Measurements from ENCODE around the gene PCDHB8.
"Not testable (repeated sequence)": the region's sequence is repeated elsewhere in the genome, so short reads cannot be mapped to it uniquely, and the experiment has no call there.

PCDHB8 gene

DNA sequence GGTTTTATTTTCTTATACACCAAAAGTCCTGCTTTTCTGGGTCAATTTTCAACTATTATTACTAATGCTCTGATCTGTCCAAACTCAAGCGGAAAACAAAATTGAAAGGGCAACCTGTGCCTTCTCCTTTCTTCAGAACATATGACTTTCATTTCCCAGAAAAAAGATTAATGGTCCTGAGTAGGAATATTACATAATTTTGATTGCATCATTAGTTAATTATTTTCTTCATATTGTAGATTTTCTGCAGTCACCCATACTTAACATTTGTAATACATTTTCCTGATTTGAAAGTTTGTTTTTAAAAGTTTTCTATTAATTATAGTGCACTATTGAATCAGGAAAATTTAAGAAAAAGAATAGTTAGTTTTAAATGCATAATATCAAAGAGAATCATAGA is 1.7 kb upstream of the PCDHB8 start:
- intact Hi-C loops (cut with DNase I; ENCODE audit: low total_unique reads), result no loop called here
- DNase-seq, result no peak
- Histone ChIP-seq H3K4me3 (no peak overlapping the region), H3K27me3 (peaks cover 3 to 10% of the 10 kb centered on the region in 2 donors), H3K4me1 (no peaks in the 10 kb centered on the region), H3K36me3 (peaks cover 0 to 14% (median 13%) of the 10 kb centered on the region in 3 donors), H3K9me3 (peaks cover 4 to 73% (median 61%) of the 10 kb centered on the region in 3 donors), H3K27ac (no peak overlapping the region)
- TF ChIP-seq CTCF (IDR thresholded peaks at IDR 0.05), result no peak

- DNase-seq; H3K4me3 ChIP-seq; H3K4me1 ChIP-seq; H3K27ac ChIP-seq; intact Hi-C loops (cut with DNase I; ENCODE audit: low total_unique reads): not testable (repeated sequence)
- Histone ChIP-seq H3K27me3 (peaks cover 3 to 10% of the 10 kb centered on the region in 2 donors), H3K36me3 (peaks cover 0 to 22% (median 19%) of the 10 kb centered on the region in 3 donors), H3K9me3 (peaks cover 4 to 77% (median 72%) of the 10 kb centered on the region in 3 donors)
Measured at GRCh38 chr5:141179371-141179770, 1.8 kb downstream of the PCDHB8 start.

DNA sequence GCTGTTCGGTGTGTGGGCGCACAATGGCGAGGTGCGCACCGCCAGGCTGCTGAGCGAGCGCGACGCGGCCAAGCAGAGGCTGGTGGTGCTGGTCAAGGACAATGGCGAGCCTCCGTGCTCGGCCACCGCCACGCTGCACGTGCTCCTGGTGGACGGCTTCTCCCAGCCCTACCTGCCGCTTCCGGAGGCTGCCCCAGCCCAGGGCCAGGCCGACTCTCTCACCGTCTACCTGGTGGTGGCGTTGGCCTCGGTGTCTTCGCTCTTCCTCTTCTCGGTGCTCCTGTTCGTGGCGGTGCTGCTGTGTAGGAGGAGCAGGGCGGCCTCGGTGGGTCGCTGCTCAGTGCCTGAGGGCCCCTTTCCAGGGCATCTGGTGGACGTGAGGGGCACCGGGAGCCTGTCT is 2.3 kb downstream of the PCDHB8 start:
- H3K9me3 ChIP-seq, result peaks cover 4 to 77% (median 72%) of the 10 kb centered on the region in 3 donors

DNA sequence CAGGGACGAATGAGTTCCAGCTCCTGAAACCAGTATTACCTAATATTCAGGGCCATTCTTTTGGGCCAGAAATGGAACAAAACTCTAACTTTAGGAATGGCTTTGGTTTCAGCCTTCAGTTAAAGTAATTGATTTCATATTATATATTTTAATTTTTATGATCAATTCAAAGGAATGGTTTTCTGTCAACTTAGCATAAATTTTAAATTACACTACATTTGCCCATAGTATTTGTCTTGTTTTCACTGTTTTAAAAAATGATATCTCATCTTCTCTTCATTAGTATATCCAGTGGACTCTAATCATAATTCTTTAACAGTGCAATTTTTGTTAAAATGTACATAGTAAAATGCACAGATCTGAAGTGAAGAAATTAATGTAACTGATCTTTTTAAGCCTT is 2.7 kb downstream of the PCDHB8 start:
- Histone ChIP-seq H3K4me3 (no peak overlapping the region), H3K9me3 (peaks cover 4 to 75% (median 68%) of the 10 kb centered on the region in 3 donors), H3K4me1 (no peaks in the 10 kb centered on the region), H3K36me3 (peaks cover 0 to 18% (median 13%) of the 10 kb centered on the region in 3 donors), H3K27me3 (peaks cover 0 to 7% of the 10 kb centered on the region in 2 donors), H3K27ac (no peak overlapping the region)
- intact Hi-C loops (cut with DNase I; ENCODE audit: low total_unique reads), result no loop called here
- DNase-seq, result no peak
- TF ChIP-seq CTCF (IDR thresholded peaks at IDR 0.05), result no peak

More for the DNA sequence above, 2.3 kb downstream of the PCDHB8 start:
- H3K27me3 ChIP-seq; H3K4me1 ChIP-seq; DNase-seq; H3K27ac ChIP-seq; H3K4me3 ChIP-seq; intact Hi-C loops (cut with DNase I; ENCODE audit: low total_unique reads): not testable (repeated sequence)
- H3K36me3 ChIP-seq, result peaks cover 0 to 22% (median 13%) of the 10 kb centered on the region in 3 donors

DNA sequence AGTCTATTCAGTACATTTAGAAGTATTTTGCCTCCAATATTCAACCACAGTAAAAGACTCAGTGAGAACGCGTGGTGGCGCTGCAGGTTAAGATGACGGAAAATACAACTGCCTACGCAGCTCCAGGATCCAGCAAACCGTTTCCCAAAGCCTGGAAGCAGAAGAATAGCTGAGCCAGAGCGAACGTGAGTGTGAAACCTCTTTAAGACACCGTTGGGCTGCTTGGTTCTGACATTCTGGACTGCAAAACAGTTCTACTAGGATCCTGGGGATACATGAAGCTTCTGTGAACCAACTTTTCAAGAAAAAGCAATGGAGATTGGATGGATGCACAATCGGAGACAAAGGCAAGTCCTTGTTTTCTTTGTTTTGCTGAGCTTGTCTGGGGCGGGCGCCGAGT is 4.7 kb downstream of the PCDHB8 start, which contains the start of gene PCDHB16:
Gene PCDHB16 (plus strand): TSS at position 140 of the 400 bp plus-strand sequence. CDS start 173 bp downstream, at position 313.
- H3K4me1 ChIP-seq, result no peaks in the 10 kb centered on the region
- H3K27ac ChIP-seq, result peak within 1 kb of the TSS; percentile 16 to 48
- peaks cover 0 to 15% (median 14%) of the 10 kb centered on the region in 3 donors for H3K36me3 ChIP-seq
- peak within 1 kb of the TSS; percentile 45 for H3K4me3 ChIP-seq
- peaks cover 12 to 73% (median 54%) of the 10 kb centered on the region in 3 donors for H3K9me3 ChIP-seq
- TF ChIP-seq CTCF (IDR thresholded peaks at IDR 0.05), result peak; percentile 27 to 29
- peaks cover 0 to 7% of the 10 kb centered on the region in 2 donors for H3K27me3 ChIP-seq
- no peak for DNase-seq
- intact Hi-C loops (cut with DNase I; ENCODE audit: low total_unique reads), result no loop called here

DNA sequence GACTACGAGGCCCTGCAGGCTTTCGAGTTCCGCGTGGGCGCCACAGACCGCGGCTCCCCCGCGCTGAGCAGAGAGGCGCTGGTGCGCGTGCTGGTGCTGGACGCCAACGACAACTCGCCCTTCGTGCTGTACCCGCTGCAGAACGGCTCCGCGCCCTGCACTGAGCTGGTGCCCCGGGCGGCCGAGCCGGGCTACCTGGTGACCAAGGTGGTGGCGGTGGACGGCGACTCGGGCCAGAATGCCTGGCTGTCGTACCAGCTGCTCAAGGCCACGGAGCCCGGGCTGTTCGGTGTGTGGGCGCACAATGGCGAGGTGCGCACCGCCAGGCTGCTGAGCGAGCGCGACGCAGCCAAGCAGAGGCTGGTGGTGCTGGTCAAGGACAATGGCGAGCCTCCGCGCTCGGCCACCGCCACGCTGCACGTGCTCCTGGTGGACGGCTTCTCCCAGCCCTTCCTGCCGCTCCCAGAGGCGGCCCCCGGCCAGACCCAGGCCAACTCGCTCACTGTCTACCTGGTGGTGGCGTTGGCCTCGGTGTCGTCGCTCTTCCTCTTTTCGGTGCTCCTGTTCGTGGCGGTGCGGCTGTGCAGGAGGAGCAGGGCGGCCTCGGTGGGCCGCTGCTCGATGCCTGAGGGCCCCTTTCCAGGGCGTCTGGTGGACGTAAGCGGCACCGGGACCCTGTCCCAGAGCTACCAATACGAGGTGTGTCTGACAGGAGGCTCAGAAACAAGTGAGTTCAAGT is 6.7 kb downstream of the PCDHB8 start:
- H3K9me3 ChIP-seq, result peaks cover 9 to 74% (median 48%) of the 10 kb centered on the region in 3 donors
- intact Hi-C loops (cut with DNase I; ENCODE audit: low total_unique reads); H3K4me3 ChIP-seq; H3K27me3 ChIP-seq; H3K4me1 ChIP-seq; H3K27ac ChIP-seq; DNase-seq: not testable (repeated sequence)
- H3K36me3 ChIP-seq, result peaks cover 0 to 19% (median 14%) of the 10 kb centered on the region in 3 donors

- intact Hi-C loops (cut with DNase I; ENCODE audit: low total_unique reads), result no loop called here
- no peak within 1 kb of the TSS for H3K4me3 ChIP-seq
- no peak within 1 kb of the TSS for H3K27ac ChIP-seq
- no peak for TF ChIP-seq CTCF (IDR thresholded peaks at IDR 0.05)
- H3K9me3 ChIP-seq, result peaks cover 7 to 92% (median 66%) of the 10 kb centered on the region in 3 donors
- no peak for DNase-seq
- H3K36me3 ChIP-seq, result peaks cover 0 to 22% (median 14%) of the 10 kb centered on the region in 3 donors
- H3K4me1 ChIP-seq, result no peaks in the 10 kb centered on the region
- H3K27me3 ChIP-seq, result no peaks in the 10 kb centered on the region
Measured at GRCh38 chr5:141186897-141187512, 9.4 kb downstream of the PCDHB8 start, which contains the start of gene PCDHB9. TSS of gene PCDHB9 (plus strand) at chr5:141187161. CDS start at chr5:141187319, 158 bp downstream.

DNA sequence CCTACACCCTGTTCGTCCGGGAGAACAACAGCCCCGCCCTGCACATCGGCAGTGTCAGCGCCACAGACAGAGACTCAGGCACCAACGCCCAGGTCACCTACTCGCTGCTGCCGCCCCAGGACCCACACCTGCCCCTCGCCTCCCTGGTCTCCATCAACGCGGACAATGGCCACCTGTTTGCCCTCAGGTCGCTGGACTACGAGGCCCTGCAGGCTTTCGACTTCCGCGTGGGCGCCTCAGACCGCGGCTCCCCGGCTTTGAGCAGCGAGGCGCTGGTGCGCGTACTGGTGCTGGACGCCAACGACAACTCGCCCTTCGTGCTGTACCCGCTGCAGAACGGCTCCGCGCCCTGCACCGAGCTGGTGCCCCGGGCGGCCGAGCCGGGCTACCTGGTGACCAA is 11.1 kb downstream of the PCDHB8 start:
- Histone ChIP-seq H3K36me3 (peaks cover 0 to 21% (median 9%) of the 10 kb centered on the region in 3 donors), H3K9me3 (peaks cover 7 to 90% (median 64%) of the 10 kb centered on the region in 3 donors)
- H3K4me3 ChIP-seq; H3K4me1 ChIP-seq; DNase-seq; intact Hi-C loops (cut with DNase I; ENCODE audit: low total_unique reads); H3K27ac ChIP-seq; H3K27me3 ChIP-seq: not testable (repeated sequence)

GRCh38 chr5:141189131-141189530 is 11.5 kb downstream of the PCDHB8 start:
- H3K4me1 ChIP-seq; intact Hi-C loops (cut with DNase I; ENCODE audit: low total_unique reads); H3K27me3 ChIP-seq; DNase-seq; H3K27ac ChIP-seq; H3K4me3 ChIP-seq: not testable (repeated sequence)
- Histone ChIP-seq H3K36me3 (peaks cover 0 to 21% (median 8%) of the 10 kb centered on the region in 3 donors), H3K9me3 (peaks cover 7 to 89% (median 62%) of the 10 kb centered on the region in 3 donors)

All from tibial artery (tissue), 4 donors.